Liver (tissue), 9 donors: Measurements from ENCODE around the gene JAGN1. TPM values are rescaled to one million over a fixed set of nuclear protein-coding genes. Genes with fewer than 3 reads are reported as not detected.

Experiments used
- DNase-seq: peaks from one replicate; pipeline ENCODE4 v3.0.0-alpha.2; 2017; ENCODE audit warnings: low spot score
- H3K27ac ChIP-seq, 2 donors: one replicate each; pipeline ENCODE4 v1.7.0; 2013; ENCODE audit warnings: inconsistent platforms in 2 of 2, low read length in 2 of 2, control low read depth in 1 of 2, low read depth in 1 of 2, mild to moderate bottlenecking in 1 of 2
- H3K27me3 ChIP-seq, 4 donors: one replicate each; pipeline versions ENCODE4 v1.6.1 to v1.7.0; 2013; ENCODE audit warnings: low read length in 3 of 4, inconsistent platforms in 1 of 4, mild to moderate bottlenecking in 1 of 4, moderate library complexity in 1 of 4; ENCODE audit not compliant: control insufficient read depth in 4 of 4, insufficient read depth in 4 of 4
- H3K36me3 ChIP-seq, 4 donors: one replicate each; pipeline versions ENCODE4 v1.6.1 to v1.7.0; 2013; ENCODE audit warnings: low read length in 3 of 4, mild to moderate bottlenecking in 3 of 4, low read depth in 1 of 4, moderate library complexity in 1 of 4; ENCODE audit not compliant: control insufficient read depth in 4 of 4, insufficient read depth in 3 of 4
- H3K4me1 ChIP-seq, 4 donors: one replicate each; pipeline versions ENCODE4 v1.6.1 to v1.7.0; 2013; ENCODE audit warnings: low read length in 3 of 4, mild to moderate bottlenecking in 3 of 4, moderate library complexity in 1 of 4; ENCODE audit not compliant: control insufficient read depth in 4 of 4, insufficient read depth in 4 of 4
- H3K4me3 ChIP-seq, 3 donors: one replicate each; pipeline versions ENCODE4 v1.6.1 to v1.7.0; 2013; ENCODE audit warnings: low read length in 3 of 3, control low read depth in 1 of 3, low read depth in 1 of 3, mild to moderate bottlenecking in 1 of 3
- H3K9ac ChIP-seq, 2 donors: one replicate each; pipeline ENCODE4 v1.7.0; 2013; ENCODE audit warnings: low read length in 2 of 2, mild to moderate bottlenecking in 2 of 2, moderate library complexity in 2 of 2, control low read depth in 1 of 2, low read depth in 1 of 2
- H3K9me3 ChIP-seq, 4 donors: one replicate each; pipeline versions ENCODE4 v1.6.1 to v1.7.0; 2013; ENCODE audit warnings: low read length in 3 of 4; ENCODE audit not compliant: control insufficient read depth in 4 of 4
- ATF3 ChIP-seq: IDR thresholded peaks from 2 replicates; pipeline ENCODE4 v1.6.1; 2016; ENCODE audit warnings: antibody characterized with exemption
- EGR1 ChIP-seq, 2 donors: IDR thresholded peaks; 2 replicates each; pipeline ENCODE4 v1.6.1; 2016 to 2018; ENCODE audit warnings: antibody characterized with exemption in 2 of 2, low read depth in 2 of 2
- FOXA1 ChIP-seq: IDR thresholded peaks from 2 replicates; pipeline ENCODE4 v1.6.1; 2016; ENCODE audit warnings: antibody characterized with exemption
- FOXA2 ChIP-seq: IDR thresholded peaks from 2 replicates; pipeline ENCODE4 v1.6.1; 2016; ENCODE audit warnings: antibody characterized with exemption
- GABPA ChIP-seq, 2 donors: IDR thresholded peaks in 1 of 2; conservative IDR thresholded peaks in 1 of 2; 2 replicates each; pipeline ENCODE4 v1.6.1; 2016; ENCODE audit warnings: antibody characterized with exemption in 2 of 2, mild to moderate bottlenecking in 1 of 2, moderate library complexity in 1 of 2
- HNF4A ChIP-seq, 2 donors: conservative IDR thresholded peaks; 2 replicates each; pipeline ENCODE4 v1.6.1; 2016; ENCODE audit warnings: antibody characterized with exemption in 2 of 2, mild to moderate bottlenecking in 2 of 2
- HNF4G ChIP-seq: IDR thresholded peaks from 2 replicates; pipeline ENCODE4 v1.6.1; 2016; ENCODE audit warnings: antibody characterized with exemption
- JUND ChIP-seq, 2 donors: IDR thresholded peaks; 2 replicates each; pipeline ENCODE4 v1.6.1; 2016; ENCODE audit warnings: antibody characterized with exemption in 2 of 2
- MAX ChIP-seq: IDR thresholded peaks from 2 replicates; pipeline ENCODE4 v1.6.1; 2016; ENCODE audit warnings: antibody characterized with exemption
- NR2F2 ChIP-seq: IDR thresholded peaks from 2 replicates; pipeline ENCODE4 v1.6.1; 2016; ENCODE audit warnings: antibody characterized with exemption
- REST ChIP-seq: IDR thresholded peaks from 2 replicates; pipeline ENCODE4 v1.6.1; 2016; ENCODE audit warnings: antibody characterized with exemption, mild to moderate bottlenecking
- SP1 ChIP-seq: IDR thresholded peaks from 2 replicates; pipeline ENCODE4 v1.6.1; 2018; ENCODE audit warnings: antibody characterized with exemption, mild to moderate bottlenecking
- TAF1 ChIP-seq: conservative IDR thresholded peaks from 2 replicates; pipeline ENCODE4 v1.6.1; 2016; ENCODE audit warnings: antibody characterized with exemption, mild to moderate bottlenecking
- YY1 ChIP-seq: IDR thresholded peaks from 2 replicates; pipeline ENCODE4 v1.6.1; 2016; ENCODE audit warnings: antibody characterized with exemption, mild to moderate bottlenecking
- WGBS: extraction: QIAGEN DNeasy Blood & Tissue Kit; methylation state at CpG from one replicate; pipeline ENCODE4 v1.1.7; 2013; 5-methylcytosine and 5-hydroxymethylcytosine counted together
- polyA plus RNA-seq, 2 donors: library from polyadenylated mRNA; stranded (reverse) in 1 of 2; unstranded in 1 of 2; fragments of 200-250 nt in 1 of 2; fragments of >200 nt in 1 of 2; fragmentation: Nextera tagmentation in 1 of 2; extraction: Ambion mirVana in 1 of 2; gene quantifications; one replicate each; pipeline versions ENCODE4 v1.2.1 to v1.2.3, GENCODE V29; 2013 to 2015
- total RNA-seq, 2 donors: library from RNA; depleted of rRNA; stranded (reverse); fragments of >200 nt; gene quantifications; one replicate each; pipeline ENCODE4 v1.2.3, GENCODE V29; 2014
- TF ChIP-seq, protein P1 (sequence below): IDR thresholded peaks from 2 replicates; pipeline ENCODE4 v1.6.1; 2016; ENCODE audit warnings: antibody characterized with exemption
- TF ChIP-seq, protein P2 (sequence below): fragments of 150-350 bp; IDR thresholded peaks from 2 replicates; pipeline ENCODE4 v1.5.1; 2017; ENCODE audit warnings: improper control_type of control experiment, low read depth, low read length; ENCODE audit not compliant: missing input control
- donor health status: healthy.
- donor health status: healthy.
- donor health status: healthy.
- donor health status: healthy.
- donor health status: healthy.

Gene JAGN1
- total and polyA plus RNA-seq, 4 donors: 18.0 to 46.8 (median 30.6) TPM

DNA sequence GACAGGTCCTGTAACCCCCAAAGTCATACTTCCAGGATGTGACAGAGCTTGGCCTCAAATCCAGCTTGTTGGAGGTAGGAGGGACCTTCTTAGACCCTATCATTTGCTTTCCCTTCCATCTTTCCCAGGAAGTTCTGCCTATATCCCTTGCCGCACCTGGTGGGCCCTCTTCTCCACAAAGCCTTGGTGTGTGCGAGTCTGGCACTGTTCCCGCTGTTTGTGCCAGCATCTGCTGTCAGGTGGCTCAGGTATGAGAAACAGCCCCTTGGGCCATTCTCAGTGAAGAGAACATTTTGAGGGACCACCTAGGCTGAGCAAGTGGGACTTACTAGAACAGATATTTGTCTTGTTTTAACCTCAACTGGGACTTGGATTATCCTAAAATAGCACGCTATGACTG, 13.5 kb downstream of the JAGN1 start:
- peaks cover 12 to 41% (median 37%) of the 10 kb centered on the region in 4 donors for H3K4me1 ChIP-seq
- no peak overlapping the region for H3K27ac ChIP-seq
- 91% methylated on average over 4 of the region's 4 CpGs for WGBS
- no peak for DNase-seq
- no peaks in the 10 kb centered on the region for H3K36me3 ChIP-seq
- no peak overlapping the region for H3K9ac ChIP-seq
- TF ChIP-seq FOXA1: no peak
- TF ChIP-seq FOXA2: no peak
- no peak for TF ChIP-seq MAX
- no peak for TF ChIP-seq REST
- TF ChIP-seq ATF3: no peak
- TF ChIP-seq YY1: no peak
- TF ChIP-seq GABPA (IDR thresholded peaks at IDR 0.05 in 1 of 2, conservative IDR thresholded peaks at IDR 0.05 in 1 of 2): no peak
- no peak for TF ChIP-seq SP1
- TF ChIP-seq, protein P1, sequence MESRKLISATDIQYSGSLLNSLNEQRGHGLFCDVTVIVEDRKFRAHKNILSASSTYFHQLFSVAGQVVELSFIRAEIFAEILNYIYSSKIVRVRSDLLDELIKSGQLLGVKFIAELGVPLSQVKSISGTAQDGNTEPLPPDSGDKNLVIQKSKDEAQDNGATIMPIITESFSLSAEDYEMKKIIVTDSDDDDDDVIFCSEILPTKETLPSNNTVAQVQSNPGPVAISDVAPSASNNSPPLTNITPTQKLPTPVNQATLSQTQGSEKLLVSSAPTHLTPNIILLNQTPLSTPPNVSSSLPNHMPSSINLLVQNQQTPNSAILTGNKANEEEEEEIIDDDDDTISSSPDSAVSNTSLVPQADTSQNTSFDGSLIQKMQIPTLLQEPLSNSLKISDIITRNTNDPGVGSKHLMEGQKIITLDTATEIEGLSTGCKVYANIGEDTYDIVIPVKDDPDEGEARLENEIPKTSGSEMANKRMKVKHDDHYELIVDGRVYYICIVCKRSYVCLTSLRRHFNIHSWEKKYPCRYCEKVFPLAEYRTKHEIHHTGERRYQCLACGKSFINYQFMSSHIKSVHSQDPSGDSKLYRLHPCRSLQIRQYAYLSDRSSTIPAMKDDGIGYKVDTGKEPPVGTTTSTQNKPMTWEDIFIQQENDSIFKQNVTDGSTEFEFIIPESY: no peak
- TF ChIP-seq HNF4A (conservative IDR thresholded peaks at IDR 0.05): no peak
- TF ChIP-seq NR2F2: no peak
- no peak for TF ChIP-seq HNF4G
- no peak for TF ChIP-seq EGR1 (IDR thresholded peaks at IDR 0.05; ENCODE audit: low read depth in 2 of 2)
- TF ChIP-seq, protein P2, sequence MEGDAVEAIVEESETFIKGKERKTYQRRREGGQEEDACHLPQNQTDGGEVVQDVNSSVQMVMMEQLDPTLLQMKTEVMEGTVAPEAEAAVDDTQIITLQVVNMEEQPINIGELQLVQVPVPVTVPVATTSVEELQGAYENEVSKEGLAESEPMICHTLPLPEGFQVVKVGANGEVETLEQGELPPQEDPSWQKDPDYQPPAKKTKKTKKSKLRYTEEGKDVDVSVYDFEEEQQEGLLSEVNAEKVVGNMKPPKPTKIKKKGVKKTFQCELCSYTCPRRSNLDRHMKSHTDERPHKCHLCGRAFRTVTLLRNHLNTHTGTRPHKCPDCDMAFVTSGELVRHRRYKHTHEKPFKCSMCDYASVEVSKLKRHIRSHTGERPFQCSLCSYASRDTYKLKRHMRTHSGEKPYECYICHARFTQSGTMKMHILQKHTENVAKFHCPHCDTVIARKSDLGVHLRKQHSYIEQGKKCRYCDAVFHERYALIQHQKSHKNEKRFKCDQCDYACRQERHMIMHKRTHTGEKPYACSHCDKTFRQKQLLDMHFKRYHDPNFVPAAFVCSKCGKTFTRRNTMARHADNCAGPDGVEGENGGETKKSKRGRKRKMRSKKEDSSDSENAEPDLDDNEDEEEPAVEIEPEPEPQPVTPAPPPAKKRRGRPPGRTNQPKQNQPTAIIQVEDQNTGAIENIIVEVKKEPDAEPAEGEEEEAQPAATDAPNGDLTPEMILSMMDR: no peak
- TF ChIP-seq TAF1: no peak
- H3K4me3 ChIP-seq: no peak overlapping the region
- no peaks in the 10 kb centered on the region for H3K27me3 ChIP-seq
- H3K9me3 ChIP-seq: no peaks in the 10 kb centered on the region

DNA sequence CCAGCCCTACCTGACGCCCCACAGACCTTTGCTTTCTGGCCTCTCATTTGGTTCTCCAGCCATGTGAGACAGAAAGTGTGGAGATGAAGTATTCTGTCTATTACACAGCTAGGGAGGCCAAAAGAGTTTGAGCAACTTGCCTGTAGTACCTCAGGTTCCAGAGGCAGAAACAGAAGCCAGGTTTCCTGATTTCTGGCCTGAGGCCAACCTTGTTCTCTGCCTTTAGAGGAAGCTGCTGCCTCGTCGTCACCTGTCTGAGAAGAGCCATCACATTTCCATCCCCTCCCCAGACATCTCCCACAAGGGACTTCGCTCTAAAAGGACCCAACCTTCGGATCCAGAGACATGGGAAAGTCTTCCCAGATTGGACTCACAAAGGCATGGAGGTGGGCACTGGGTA, 16.1 kb downstream of the JAGN1 start:
- H3K27me3 ChIP-seq: no peaks in the 10 kb centered on the region
- H3K9me3 ChIP-seq: no peaks in the 10 kb centered on the region
- WGBS: 80% methylated on average over 5 of the region's 5 CpGs
- no peaks in the 10 kb centered on the region for H3K36me3 ChIP-seq
- no peak for DNase-seq
- no peak overlapping the region for H3K27ac ChIP-seq
- H3K4me1 ChIP-seq: peaks cover 16 to 57% (median 44%) of the 10 kb centered on the region in 4 donors
- no peak overlapping the region for H3K4me3 ChIP-seq
- no peak overlapping the region for H3K9ac ChIP-seq
- TF ChIP-seq, protein P2: no peak
- no peak for TF ChIP-seq FOXA2
- no peak for TF ChIP-seq REST
- TF ChIP-seq ATF3: no peak
- TF ChIP-seq JUND (IDR thresholded peaks at IDR 0.05): no peak
- no peak for TF ChIP-seq FOXA1
- no peak for TF ChIP-seq MAX
- no peak for TF ChIP-seq TAF1
- TF ChIP-seq SP1: no peak
- TF ChIP-seq EGR1 (IDR thresholded peaks at IDR 0.05; ENCODE audit: low read depth in 2 of 2): no peak
- TF ChIP-seq GABPA (IDR thresholded peaks at IDR 0.05 in 1 of 2, conservative IDR thresholded peaks at IDR 0.05 in 1 of 2): no peak
- TF ChIP-seq YY1: no peak
